Esophagus squamous epithelium (tissue), 4 donors: ENCODE measurements around the gene GPX8.

Experiments
- CTCF ChIP-seq, 6 experiments: fragments of 450-650 bp in 4 of 6; fragments of 200-600 bp in 2 of 6; sonication (generic) in 2 of 6; IDR thresholded peaks; one replicate each; pipeline ENCODE4 v1.5.1; 2016 to 2019; ENCODE audit warnings: antibody characterized with exemption in 6 of 6, mild to moderate bottlenecking in 4 of 6, moderate library complexity in 4 of 6
- POLR2A ChIP-seq, 4 donors: fragments of 450-650 bp; IDR thresholded peaks; one replicate each; pipeline ENCODE4 v1.6.1; 2017; ENCODE audit warnings: antibody characterized with exemption in 4 of 4, mild to moderate bottlenecking in 4 of 4, moderate library complexity in 3 of 4

- TF ChIP-seq POLR2A (IDR thresholded peaks at IDR 0.05) (peak in 1 of 4 donors; percentile 39), CTCF (IDR thresholded peaks at IDR 0.05) (no peak)
These were observed 680 bp downstream of the GPX8 start for GRCh38 chr5:55160493-55161209.
